Measurements from ENCODE around the gene BTBD9. TPM values are rescaled to one million over a fixed set of nuclear protein-coding genes. Genes with fewer than 3 reads are reported as not detected.
A peak's percentile ranks its signal among the peaks of the same experiment; 100 is the strongest.
"Not testable (repeated sequence)": the region's sequence is repeated elsewhere in the genome, so short reads cannot be mapped to it uniquely, and the experiment has no call there.

Gene BTBD9
- total RNA-seq, 2 experiments from 2014 or later: 6.8 to 7.0 TPM

DNA sequence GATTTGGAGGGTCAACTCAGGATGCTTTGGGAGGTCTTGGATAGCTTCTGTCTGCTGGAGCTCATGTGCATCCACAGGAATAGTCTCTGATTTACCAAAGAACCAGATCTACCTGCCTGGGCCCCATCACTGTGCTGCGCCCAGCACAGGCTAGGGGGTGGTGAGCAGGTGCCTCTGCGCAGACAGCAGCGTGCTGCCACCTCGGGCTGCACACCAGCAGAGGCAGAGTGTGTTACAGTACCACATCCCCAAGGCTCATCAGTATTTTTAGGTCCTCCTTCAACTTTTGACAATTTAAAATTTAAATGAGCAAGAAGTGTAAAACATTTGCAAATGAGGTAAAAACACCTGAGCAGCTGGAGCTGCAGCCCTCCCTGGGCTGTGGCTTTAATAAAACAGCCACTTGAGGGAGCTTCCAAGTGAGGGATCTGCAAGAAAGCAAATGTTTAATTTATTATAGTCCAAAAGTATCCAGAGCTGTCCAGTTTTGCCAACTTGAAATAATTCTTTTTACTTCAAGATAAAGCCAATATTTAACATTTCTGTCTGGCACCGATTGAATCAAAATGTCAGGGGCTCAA is 495.3 kb downstream of the BTBD9 start:
- no peaks in the 10 kb centered on the region for H3K27me3 Mint-ChIP-seq
- H3K4me3 Mint-ChIP-seq: no peak overlapping the region
- H3K4me1 Mint-ChIP-seq: peaks cover 2% of the 10 kb centered on the region
- peaks cover 8% of the 10 kb centered on the region for H3K36me3 Mint-ChIP-seq
- DNase-seq: no peak
- no peaks in the 10 kb centered on the region for H3K9me3 Mint-ChIP-seq
- H3K27ac Mint-ChIP-seq: no peak overlapping the region

DNA sequence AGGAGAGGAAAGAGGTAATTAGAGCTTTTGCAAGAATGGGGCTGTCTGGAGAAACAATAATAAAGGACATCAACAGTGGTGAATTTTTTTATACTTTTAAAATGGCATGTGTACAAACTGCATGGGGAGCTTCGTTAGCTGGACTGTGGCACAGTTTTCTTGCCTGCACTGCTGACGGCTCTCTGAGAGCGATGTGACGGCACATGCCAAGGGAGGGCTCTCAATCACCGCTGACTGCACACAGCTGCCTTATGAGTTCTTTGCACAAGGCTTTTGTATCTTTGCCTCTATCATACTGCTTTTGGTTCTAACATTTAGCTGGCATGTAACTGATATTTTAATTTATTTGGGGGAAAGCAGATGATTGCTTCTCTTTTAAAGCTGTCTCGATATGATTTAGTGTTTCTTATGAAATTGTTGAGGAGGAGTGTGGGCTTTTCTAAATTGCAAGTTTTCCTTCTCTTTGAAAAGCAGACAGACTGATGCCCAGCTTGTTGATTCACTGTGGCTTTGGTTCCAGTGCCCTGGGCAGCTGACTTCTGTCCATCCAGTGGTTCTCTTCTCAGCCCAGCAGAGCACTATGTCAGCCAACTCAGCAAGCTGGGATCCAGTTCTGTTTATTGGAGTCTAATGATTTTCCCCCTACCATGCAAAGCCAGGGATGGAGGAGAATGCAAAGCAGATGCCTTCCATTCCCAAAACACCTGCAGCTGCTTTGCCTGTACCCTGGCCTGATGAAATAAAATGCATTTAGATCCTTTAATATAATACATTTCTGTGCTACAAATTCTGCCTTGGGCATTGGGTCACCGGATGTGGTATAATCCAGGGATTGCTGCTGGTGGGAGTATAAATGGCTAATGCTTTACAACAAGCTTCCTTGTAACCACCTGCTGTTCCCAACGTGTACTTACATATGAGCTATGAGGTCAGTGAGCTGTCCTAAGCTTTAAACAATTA is 496.3 kb downstream of the BTBD9 start:
- Mint-ChIP-seq H3K27ac (no peak overlapping the region), H3K4me1 (peaks cover 5% of the 10 kb centered on the region), H3K9me3 (no peaks in the 10 kb centered on the region), H3K36me3 (peaks cover 9% of the 10 kb centered on the region), H3K4me3 (no peak overlapping the region), H3K27me3 (no peaks in the 10 kb centered on the region)
- no peak for DNase-seq

DNA sequence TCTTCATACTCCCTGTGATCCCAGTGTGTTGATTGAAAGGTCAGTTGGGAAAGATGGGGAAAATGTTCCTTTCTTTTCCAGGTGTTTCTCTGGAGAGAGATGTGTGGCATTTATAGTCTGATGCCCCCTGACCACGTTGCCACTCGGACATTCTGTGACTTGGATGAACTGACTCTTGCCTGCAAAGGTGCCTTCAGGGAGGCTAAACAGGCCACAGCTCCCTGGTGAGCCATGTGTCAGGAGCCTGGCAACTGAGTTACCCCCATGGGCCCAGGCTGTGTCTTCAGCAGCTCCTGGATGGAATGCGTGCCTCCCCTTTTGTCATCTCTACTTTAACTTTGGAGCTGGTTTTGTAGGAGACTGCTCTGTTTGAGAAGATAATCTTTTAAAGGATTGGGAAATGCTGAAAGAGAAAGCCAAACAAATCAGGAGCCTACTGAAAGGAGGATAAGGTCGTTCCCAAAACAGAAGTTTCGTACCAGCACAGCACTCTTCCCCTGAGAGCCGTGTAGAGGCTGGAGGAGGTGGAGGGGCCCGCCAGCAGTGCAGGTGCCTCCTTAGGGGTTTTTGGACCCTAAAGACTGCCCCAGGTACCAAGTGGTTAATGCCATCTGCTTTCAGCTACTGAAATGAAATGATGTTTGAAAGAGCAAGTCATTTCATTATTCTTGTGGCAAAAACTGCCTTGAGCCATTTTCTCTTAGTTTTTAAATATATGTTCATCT is 497.4 kb downstream of the BTBD9 start:
- Mint-ChIP-seq H3K9me3 (no peaks in the 10 kb centered on the region), H3K27ac (no peak overlapping the region), H3K4me3 (no peak overlapping the region), H3K4me1 (peaks cover 3% of the 10 kb centered on the region), H3K27me3 (no peaks in the 10 kb centered on the region), H3K36me3 (peaks cover 10% of the 10 kb centered on the region)
- DNase-seq: no peak

DNA sequence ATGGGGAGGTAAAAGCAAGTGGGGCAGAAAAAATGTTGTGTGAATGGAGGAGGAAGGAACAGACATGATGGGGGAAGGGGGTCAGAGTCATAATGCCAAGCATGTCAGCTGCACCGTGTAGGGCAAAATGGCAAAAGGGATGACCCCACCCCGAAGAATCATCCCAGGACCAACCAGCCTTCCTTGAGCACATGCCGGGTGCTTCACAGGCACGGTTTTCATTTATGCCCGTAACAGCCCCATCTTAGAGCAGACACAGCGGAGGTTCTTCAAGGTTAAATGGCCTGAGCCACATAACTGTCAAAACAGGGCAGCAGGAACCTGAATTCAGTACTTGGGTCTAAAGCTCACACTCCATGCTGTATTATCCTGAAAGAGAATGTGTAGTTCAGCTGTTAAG is 498.0 kb downstream of the BTBD9 start:
- Mint-ChIP-seq H3K27ac (no peak overlapping the region), H3K27me3 (no peaks in the 10 kb centered on the region), H3K4me3 (no peak overlapping the region), H3K36me3 (peaks cover 10% of the 10 kb centered on the region), H3K9me3 (no peaks in the 10 kb centered on the region), H3K4me1 (peaks cover 3% of the 10 kb centered on the region)
- DNase-seq: no peak

DNA sequence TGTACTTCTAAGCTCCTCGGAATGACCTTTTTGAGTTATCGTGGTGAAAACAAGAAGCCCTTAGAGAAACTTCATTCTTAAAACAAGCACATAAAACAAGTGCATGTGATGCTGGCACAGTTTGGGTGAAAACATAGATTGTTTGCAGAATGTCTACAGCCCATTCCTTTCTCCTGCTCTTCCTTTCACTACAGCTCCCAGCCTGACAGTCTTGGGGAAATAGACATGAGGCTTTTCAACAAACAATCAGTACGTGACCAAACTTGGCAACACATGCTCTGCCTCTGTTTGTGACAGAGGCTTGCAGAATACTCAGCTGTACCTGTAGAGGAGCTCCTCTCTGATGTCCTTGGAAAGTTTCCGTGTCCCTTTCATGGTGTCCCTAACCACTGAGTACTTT is 498.6 kb downstream of the BTBD9 start:
- Mint-ChIP-seq H3K27ac (no peak overlapping the region), H3K9me3 (no peaks in the 10 kb centered on the region), H3K36me3 (peaks cover 10% of the 10 kb centered on the region), H3K4me3 (no peak overlapping the region), H3K27me3 (no peaks in the 10 kb centered on the region), H3K4me1 (peaks cover 7% of the 10 kb centered on the region)
- no peak for DNase-seq

DNA sequence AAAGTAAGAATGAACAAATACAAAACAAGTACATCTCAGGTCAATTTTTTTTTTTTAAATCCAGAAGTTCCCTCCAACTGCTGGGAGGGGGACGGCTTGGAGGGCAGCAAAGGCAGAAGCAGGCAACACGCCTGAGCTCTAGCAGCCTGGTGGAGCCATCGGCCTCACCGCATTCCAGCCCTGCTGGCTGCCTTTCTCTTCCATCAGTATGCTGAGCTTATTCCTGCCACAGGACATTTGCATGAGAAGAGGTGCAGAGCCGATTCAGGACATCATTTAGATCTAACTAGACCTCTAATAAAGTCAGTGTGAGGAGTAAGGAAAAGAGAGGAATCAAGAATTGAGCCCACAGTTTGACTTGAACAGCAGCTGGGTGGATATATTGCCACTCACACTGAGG is 501.4 kb downstream of the BTBD9 start:
- Mint-ChIP-seq H3K9me3 (no peaks in the 10 kb centered on the region), H3K27me3 (no peaks in the 10 kb centered on the region), H3K36me3 (peaks cover 9% of the 10 kb centered on the region), H3K4me3 (no peak overlapping the region), H3K27ac (no peak overlapping the region), H3K4me1 (peaks cover 9% of the 10 kb centered on the region)
- no peak for DNase-seq

DNA sequence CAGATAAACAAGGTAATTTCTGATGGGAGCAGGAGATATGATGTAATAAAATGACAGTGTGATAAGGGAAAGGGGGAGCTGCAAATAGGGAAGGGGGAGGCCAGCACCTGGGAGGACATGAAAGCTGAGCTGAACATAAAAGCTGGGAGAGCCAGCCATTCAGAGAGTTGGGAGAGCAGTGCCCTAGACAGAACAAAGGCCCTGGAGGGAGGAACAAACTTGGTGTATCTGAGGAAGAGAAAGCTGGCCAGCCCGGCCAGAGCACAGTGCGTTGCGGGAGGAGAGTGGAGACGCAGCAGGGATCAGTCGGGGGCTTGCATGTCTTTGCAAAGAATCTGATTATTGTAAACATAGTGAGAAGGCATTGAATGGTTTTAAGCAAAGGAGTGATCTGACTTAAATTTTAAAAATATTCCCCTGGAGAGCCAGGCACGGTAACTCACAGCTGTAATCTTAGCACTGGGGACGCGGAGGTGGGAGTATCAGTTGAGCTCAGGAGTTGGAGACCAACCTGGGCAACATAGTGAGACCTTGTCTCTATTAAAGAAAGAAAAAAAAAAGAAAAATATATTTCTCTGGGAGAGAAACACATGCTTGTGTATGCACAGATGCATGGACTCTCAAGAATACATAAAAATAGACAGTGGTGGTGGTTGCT is 502.0 kb downstream of the BTBD9 start:
- DNase-seq: no peak
- H3K4me3 Mint-ChIP-seq: no peak overlapping the region
- no peaks in the 10 kb centered on the region for H3K27me3 Mint-ChIP-seq
- peaks cover 9% of the 10 kb centered on the region for H3K36me3 Mint-ChIP-seq
- H3K4me1 Mint-ChIP-seq: peaks cover 13% of the 10 kb centered on the region
- H3K27ac Mint-ChIP-seq: no peak overlapping the region
- no peaks in the 10 kb centered on the region for H3K9me3 Mint-ChIP-seq

DNA sequence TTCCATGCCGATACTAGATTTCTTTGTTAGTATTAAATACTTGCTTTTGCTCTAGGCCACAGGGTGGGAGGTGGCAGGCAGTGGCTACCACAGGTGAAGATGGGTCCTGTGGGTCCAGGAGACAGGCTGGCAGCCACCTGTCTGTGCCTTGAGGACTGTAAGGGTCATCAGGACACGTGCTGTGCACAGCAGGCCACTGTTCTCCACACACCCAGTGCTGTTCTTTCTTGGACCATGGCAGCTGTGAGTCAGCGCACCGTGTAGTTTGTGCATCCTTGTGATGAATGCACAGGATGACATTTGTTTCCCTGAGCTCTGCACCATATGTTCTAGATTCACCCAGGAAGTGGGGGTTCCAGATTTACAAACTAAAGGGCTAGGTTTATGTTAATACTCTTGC is 503.2 kb downstream of the BTBD9 start:
- no peak overlapping the region for H3K4me3 Mint-ChIP-seq
- DNase-seq: no peak
- no peaks in the 10 kb centered on the region for H3K9me3 Mint-ChIP-seq
- H3K4me1 Mint-ChIP-seq: peaks cover 20% of the 10 kb centered on the region
- H3K36me3 Mint-ChIP-seq: peaks cover 12% of the 10 kb centered on the region
- no peak overlapping the region for H3K27ac Mint-ChIP-seq
- H3K27me3 Mint-ChIP-seq: no peaks in the 10 kb centered on the region

DNA sequence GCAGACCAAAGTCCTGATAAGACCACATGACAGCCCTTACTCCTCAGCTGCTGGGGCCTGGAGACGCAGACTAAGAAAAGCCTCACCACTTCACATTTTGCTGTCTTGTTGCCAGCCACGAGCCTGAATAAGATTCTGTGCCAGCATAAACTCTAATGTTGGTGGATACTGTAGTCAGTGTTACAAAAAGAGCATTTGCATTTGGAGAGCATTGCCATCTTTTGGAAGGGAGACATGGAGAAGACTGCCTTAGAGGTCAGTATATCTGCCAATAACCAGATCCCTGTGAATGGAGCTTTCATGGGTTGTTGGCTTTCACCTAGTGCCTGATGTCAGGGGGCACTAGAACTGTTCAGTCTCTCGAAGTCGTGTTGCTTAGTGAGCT is 505.0 kb downstream of the BTBD9 start:
- no peaks in the 10 kb centered on the region for H3K27me3 Mint-ChIP-seq
- peaks cover 26% of the 10 kb centered on the region for H3K36me3 Mint-ChIP-seq
- H3K4me1 Mint-ChIP-seq: peaks cover 38% of the 10 kb centered on the region
- DNase-seq: no peak
- no peak overlapping the region for H3K27ac Mint-ChIP-seq
- H3K9me3 Mint-ChIP-seq: no peaks in the 10 kb centered on the region
- no peak overlapping the region for H3K4me3 Mint-ChIP-seq

DNA sequence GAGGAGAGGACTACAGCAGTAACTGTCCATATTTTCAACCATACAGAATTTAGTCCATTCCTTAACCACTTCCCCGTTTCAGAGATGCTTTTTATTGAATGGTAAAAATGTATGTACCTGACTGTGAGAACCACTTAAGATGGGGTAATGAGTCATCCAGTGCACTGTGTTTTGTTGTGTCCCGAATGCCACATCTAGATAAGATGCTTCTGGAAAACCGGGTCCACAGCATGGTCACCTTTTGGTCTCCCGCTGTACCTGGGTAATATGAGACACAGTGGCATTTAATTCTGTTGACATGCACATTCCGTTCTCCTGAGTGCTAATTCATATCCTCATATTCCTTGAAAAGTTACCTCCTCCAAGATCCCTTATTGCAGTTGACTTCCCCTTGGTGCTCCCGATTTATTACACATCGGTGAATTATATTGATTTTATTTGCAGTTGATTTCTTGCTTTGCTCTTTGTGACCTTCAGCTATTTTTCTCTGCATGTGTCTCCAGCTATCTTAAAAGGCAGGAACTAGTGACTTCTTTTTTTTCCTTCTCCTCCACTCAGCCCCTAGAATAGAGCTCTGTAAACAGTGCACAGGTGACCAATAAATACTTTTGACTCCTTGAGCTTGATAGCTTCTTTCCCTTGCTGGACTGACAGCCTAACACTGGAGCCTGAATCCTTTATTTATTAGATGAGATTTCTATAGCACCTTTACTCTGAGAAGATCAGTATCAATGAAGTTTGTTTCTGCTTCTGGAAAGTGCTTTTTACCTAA is 505.6 kb downstream of the BTBD9 start:
- Mint-ChIP-seq H3K27ac (no peak overlapping the region), H3K36me3 (peaks cover 30% of the 10 kb centered on the region)

DNA sequence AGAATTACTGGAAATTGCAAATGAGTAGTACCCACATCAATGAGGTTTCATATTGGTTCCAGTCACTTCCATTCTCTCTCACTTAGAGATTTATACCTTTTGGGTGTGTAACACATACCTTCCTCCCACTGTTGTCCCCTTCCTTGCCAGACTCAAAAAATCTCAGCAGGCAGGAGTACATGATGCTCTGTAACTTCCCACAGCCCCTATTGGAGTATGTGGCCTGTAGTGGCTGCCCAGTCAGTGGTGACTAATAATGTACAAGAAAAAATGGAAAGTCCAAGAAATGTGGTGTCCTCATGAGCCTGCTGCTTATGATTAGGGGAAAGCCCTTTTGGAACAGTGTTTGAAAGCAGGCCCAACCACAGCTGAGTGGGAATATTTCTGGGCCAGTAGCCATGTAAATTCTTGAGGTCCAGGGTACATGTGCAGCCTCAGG is 508.2 kb downstream of the BTBD9 start:
- Mint-ChIP-seq H3K4me3 (no peak overlapping the region), H3K4me1 (peaks cover 36% of the 10 kb centered on the region), H3K36me3 (peaks cover 46% of the 10 kb centered on the region), H3K9me3 (peaks cover 1% of the 10 kb centered on the region), H3K27ac (no peak overlapping the region), H3K27me3 (no peaks in the 10 kb centered on the region)
- DNase-seq: peak; percentile 17

More for the DNA sequence above, 505.6 kb downstream of the BTBD9 start:
- H3K4me1 Mint-ChIP-seq: peaks cover 35% of the 10 kb centered on the region
- no peak for DNase-seq
- H3K27me3 Mint-ChIP-seq: no peaks in the 10 kb centered on the region
- no peaks in the 10 kb centered on the region for H3K9me3 Mint-ChIP-seq
- no peak overlapping the region for H3K4me3 Mint-ChIP-seq

DNA sequence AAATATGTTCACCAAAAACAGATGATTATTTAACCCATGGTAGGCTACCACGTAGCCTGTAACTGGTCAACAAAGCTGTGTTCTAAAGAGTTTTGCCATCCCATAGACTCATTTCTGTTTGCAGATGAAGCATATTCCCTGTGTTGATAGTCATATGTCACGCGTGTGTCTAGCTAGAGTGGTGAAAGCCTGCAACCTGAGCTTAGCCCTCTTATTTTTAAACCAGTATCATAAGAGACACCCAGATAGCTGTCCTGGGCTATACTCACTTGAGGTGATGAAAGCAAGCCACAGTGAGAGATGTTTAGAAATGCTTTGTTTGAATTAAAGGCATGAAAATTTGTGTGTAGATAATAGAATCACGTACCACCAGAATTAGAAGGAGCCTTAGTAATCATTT is 512.4 kb downstream of the BTBD9 start:
- DNase-seq: no peak
- Mint-ChIP-seq H3K9me3 (peaks cover 3% of the 10 kb centered on the region), H3K4me3 (no peak overlapping the region), H3K27me3 (no peaks in the 10 kb centered on the region), H3K36me3 (peaks cover 66% of the 10 kb centered on the region), H3K4me1 (peaks cover 26% of the 10 kb centered on the region), H3K27ac (no peak overlapping the region)

DNA sequence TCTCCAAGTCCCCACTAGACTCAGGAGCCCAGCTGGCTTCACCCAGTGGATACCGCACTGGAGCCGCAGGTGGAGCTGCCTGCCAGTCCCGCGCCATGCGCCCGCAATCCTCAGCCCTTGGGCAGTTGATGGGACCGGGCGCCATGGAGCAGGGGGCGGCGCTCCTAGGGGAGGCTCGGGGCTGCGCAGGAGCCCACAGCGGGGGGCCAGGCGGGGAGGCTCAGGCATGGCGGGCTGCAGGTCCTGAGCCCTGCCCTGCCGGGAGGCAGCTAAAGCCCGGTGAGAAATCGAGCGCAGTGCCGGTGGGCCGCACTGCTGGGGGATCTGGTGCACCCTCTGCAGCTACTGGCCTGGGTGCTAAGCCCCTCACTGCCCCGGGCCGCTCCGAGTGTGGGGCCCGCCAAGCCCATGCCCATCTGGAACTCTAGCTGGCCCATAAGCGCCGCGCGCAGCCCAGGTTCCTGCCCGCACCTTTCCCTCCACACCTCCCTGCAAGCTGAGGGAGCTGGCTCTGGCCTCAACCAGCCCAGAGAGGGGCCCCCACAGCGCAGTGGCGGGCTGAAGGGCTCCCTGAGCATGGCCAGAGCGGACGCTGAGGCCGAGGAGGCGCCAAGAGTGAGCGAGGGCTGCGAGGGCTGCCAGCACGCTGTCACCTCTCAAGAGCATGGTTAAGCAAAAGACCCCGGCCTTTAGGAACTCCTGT is 515.4 kb downstream of the BTBD9 start:
- not testable (repeated sequence) for H3K27me3 Mint-ChIP-seq, H3K4me3 Mint-ChIP-seq, H3K9me3 Mint-ChIP-seq, DNase-seq, H3K27ac Mint-ChIP-seq, H3K4me1 Mint-ChIP-seq
- H3K36me3 Mint-ChIP-seq: peaks cover 62% of the 10 kb centered on the region

DNA sequence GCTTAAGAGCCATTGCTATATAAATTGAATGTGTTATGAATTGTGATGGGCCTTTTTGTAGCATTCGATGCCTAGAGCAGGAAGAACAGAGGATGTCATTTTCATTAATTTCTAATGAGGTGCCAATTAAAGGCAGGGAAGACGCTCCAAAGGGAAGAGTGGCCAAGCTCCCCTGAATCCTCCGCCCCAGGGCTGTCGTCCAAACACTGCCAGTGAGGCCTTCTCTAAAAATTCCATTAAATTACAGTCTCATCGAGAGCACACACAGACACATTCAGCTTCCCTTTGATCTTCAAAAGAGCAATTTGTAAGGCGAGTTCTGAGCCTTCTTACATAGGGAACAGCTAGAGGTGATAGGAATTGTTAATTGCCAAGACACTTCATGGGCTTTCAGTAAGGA is 520.2 kb downstream of the BTBD9 start:
- no peak overlapping the region for H3K27ac Mint-ChIP-seq
- peaks cover 41% of the 10 kb centered on the region for H3K36me3 Mint-ChIP-seq
- peaks cover 2% of the 10 kb centered on the region for H3K9me3 Mint-ChIP-seq
- no peak for DNase-seq
- H3K27me3 Mint-ChIP-seq: no peaks in the 10 kb centered on the region
- no peak overlapping the region for H3K4me3 Mint-ChIP-seq
- H3K4me1 Mint-ChIP-seq: peaks cover 2% of the 10 kb centered on the region
